ENCODE results near the gene SOS2. TPM values are rescaled to one million over a fixed set of nuclear protein-coding genes. Genes with fewer than 3 reads are reported as not detected.

Gene SOS2
- total and polyA plus RNA-seq, 2 of the 8 experiments (the other 6 are each of a cell fraction or from before 2014, with no cell fraction given): 2.8 to 12.7 TPM

- Histone ChIP-seq H2BK15ac (ENCODE audit: low read length) (no peak overlapping the region), H3K4me2 (ENCODE audit: insufficient read depth in 1 of 2, low read depth in 2 of 2, low read length in 2 of 2) (no peak overlapping the region), H2AFZ (ENCODE audit: low read length) (no peak overlapping the region), H3K4me1 (replicated peaks in 1 of 4; ENCODE audit: control insufficient read depth in 3 of 4, insufficient read depth in 4 of 4, low read length in 3 of 4) (peaks cover 0 to 5% (median 3%) of the 10 kb centered on the region in 4 experiments; a peak in 3 of 7 replicates), H4K8ac (ENCODE audit: extremely low read depth, insufficient read depth, low read length) (no peak overlapping the region), H4K91ac (replicated peaks; ENCODE audit: insufficient read length, low read length) (no peak overlapping the region), H3K14ac (ENCODE audit: insufficient read length) (no peak overlapping the region), H3K23ac (ENCODE audit: insufficient read length) (no peak overlapping the region), H3K18ac (ENCODE audit: extremely low read depth, low read length) (no peak overlapping the region), H4K5ac (ENCODE audit: insufficient read length, low read depth, low read length) (no peak overlapping the region), H3K4me3 (ENCODE audit: extremely low read depth in 1 of 4, insufficient read depth in 2 of 4, low read depth in 3 of 4, low read length in 4 of 4) (no peak overlapping the region), H3K27me3 (replicated peaks in 1 of 4; ENCODE audit: control insufficient read depth in 3 of 4, extremely low read depth in 1 of 4, insufficient read depth in 3 of 4, low read length in 3 of 4) (no peaks in the 10 kb centered on the region; a peak in 1 of 7 replicates), H2BK20ac (ENCODE audit: low read length) (no peak overlapping the region), H2BK5ac (ENCODE audit: low read depth, low read length) (no peak overlapping the region), H3K9ac (replicated peaks in 1 of 4; ENCODE audit: extremely low read depth in 1 of 4, low read depth in 3 of 4, low read length in 3 of 4) (no peak overlapping the region), H3K79me2 (ENCODE audit: control insufficient read depth in 1 of 2, insufficient read depth in 2 of 2, low read length in 2 of 2) (no peaks in the 10 kb centered on the region), H3K27ac (ENCODE audit: low read depth, low read length) (no peak overlapping the region), H3K4ac (replicated peaks; ENCODE audit: insufficient read length, low read depth, low read length) (no peak overlapping the region), H4K20me1 (replicated peaks in 1 of 2; ENCODE audit: control insufficient read depth in 1 of 2, insufficient read depth in 2 of 2, low read length in 2 of 2) (no peaks in the 10 kb centered on the region), H3K56ac (replicated peaks; ENCODE audit: insufficient read length, low read depth, low read length) (no peak overlapping the region), H3K23me2 (ENCODE audit: low read depth, low read length) (no peaks in the 10 kb centered on the region; the same call in 1 of the 2 replicates), H3K36me3 (ENCODE audit: control insufficient read depth in 2 of 4, insufficient read depth in 4 of 4, low read length in 3 of 4) (no peaks in the 10 kb centered on the region), H3K9me3 (ENCODE audit: insufficient read depth in 2 of 2, low read depth in 1 of 2, low read length in 1 of 2) (no peaks in the 10 kb centered on the region), H3K79me1 (ENCODE audit: low read depth, low read length) (no peaks in the 10 kb centered on the region), H2BK120ac (replicated peaks; ENCODE audit: low read depth, low read length) (no peak overlapping the region), H2BK12ac (ENCODE audit: low read depth, low read length) (no peak overlapping the region), H2AK5ac (ENCODE audit: low read depth, low read length) (no peak overlapping the region)
- TF ChIP-seq SIX5 (IDR thresholded peaks at IDR 0.05; ENCODE audit: low read depth, low read length): no peak
- TF ChIP-seq ZNF274 (IDR thresholded peaks at IDR 0.05; ENCODE audit: borderline replicate concordance, extremely low read depth, low read length): no peak
- TF ChIP-seq CBX8 (IDR thresholded peaks at IDR 0.05; ENCODE audit: borderline replicate concordance, low read depth, low read length): no peak
- no peak for TF ChIP-seq POLR2AphosphoS5 (IDR thresholded peaks at IDR 0.05; ENCODE audit: low read depth, low read length)
- 90% methylated on average over 2 of the region's 2 CpGs; no CpG with 5 or more reads in 1 of the 2 experiments for WGBS, 2 experiments (ENCODE audit: extremely low coverage in 1 of 2, insufficient coverage in 1 of 2, insufficient read length in 1 of 2, insufficient replicate concordance in 2 of 2, low coverage in 1 of 2, low lambda C conversion rate in 2 of 2, missing lambda C conversion rate in 1 of 2)
- ChIA-PET CTCF (ENCODE audit: partially characterized antibody) (interaction anchor here (0.7 to 1.9 kb wide), 8 partner anchors 16 to 236 kb away, joined by 3 to 9 read pairs (median 3); partner anchors contain the start of gene NEMF), POLR2A (ENCODE audit: partially characterized antibody) (interaction anchor here (0.9 to 1.6 kb wide), 2 partner anchors 13 to 25 kb away, joined by 3 read pairs; no protein-coding TSS in a partner anchor)
- FAIRE-seq: no peak
- no peak for DNase-seq (ENCODE audit: low read depth in 1 of 2, low spot score in 2 of 2)
Measured at GRCh38 chr14:50088117-50088515, 143.3 kb downstream of the SOS2 start.

All from H1 (cell line).